SU-DHL-6 (cell line): Measurements from ENCODE around the gene GREM1.

Experiments
- EZH2phosphoT487 ChIP-seq: fragments of 200-600 bp; sonication (generic), shearing (Covaris generic); conservative IDR thresholded peaks from 2 replicates; pipeline ENCODE4 v1.6.1; 2018; ENCODE audit warnings: mild to moderate bottlenecking, antibody characterized with exemption, low read length, moderate library complexity, mixed read lengths
- TF ChIP-seq, protein P1 (sequence below): fragments of 200-600 bp; sonication (generic); IDR thresholded peaks from one replicate; pipeline ENCODE4 v1.5.1; 2017; ENCODE audit warnings: antibody characterized with exemption, mild to moderate bottlenecking, low read length, moderate library complexity; ENCODE audit not compliant: insufficient read depth, poor library complexity, severe bottlenecking

GRCh38 chr15:32790352-32790999, 72.7 kb downstream of the GREM1 start:
- TF ChIP-seq, protein P1, sequence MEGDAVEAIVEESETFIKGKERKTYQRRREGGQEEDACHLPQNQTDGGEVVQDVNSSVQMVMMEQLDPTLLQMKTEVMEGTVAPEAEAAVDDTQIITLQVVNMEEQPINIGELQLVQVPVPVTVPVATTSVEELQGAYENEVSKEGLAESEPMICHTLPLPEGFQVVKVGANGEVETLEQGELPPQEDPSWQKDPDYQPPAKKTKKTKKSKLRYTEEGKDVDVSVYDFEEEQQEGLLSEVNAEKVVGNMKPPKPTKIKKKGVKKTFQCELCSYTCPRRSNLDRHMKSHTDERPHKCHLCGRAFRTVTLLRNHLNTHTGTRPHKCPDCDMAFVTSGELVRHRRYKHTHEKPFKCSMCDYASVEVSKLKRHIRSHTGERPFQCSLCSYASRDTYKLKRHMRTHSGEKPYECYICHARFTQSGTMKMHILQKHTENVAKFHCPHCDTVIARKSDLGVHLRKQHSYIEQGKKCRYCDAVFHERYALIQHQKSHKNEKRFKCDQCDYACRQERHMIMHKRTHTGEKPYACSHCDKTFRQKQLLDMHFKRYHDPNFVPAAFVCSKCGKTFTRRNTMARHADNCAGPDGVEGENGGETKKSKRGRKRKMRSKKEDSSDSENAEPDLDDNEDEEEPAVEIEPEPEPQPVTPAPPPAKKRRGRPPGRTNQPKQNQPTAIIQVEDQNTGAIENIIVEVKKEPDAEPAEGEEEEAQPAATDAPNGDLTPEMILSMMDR, result no peak
- no peak for TF ChIP-seq EZH2phosphoT487
